K562 (cell line): ENCODE results near the gene ERVH48-1. TPM values are rescaled to one million over a fixed set of nuclear protein-coding genes. Genes with fewer than 3 reads are reported as not detected.
A peak's percentile ranks its signal among the peaks of the same experiment; 100 is the strongest.

Experiments used
- C11orf30 ChIP-seq: fragments of 450-650 bp; IDR thresholded peaks from 2 replicates; pipeline ENCODE4 v1.6.1; 2016; ENCODE audit warnings: low read depth, mild to moderate bottlenecking
- CREBBP ChIP-seq: IDR thresholded peaks from one replicate; pipeline ENCODE4 v1.6.1; 2012; ENCODE audit warnings: low read depth, mild to moderate bottlenecking, control low read depth, inconsistent platforms, low read length
- DNMT1 ChIP-seq: fragments of 450-650 bp; IDR thresholded peaks from 2 replicates; pipeline ENCODE4 v1.6.1; 2016; ENCODE audit warnings: antibody characterized with exemption, mild to moderate bottlenecking
- ETS2 ChIP-seq: IDR thresholded peaks from 2 replicates; pipeline ENCODE4 v1.6.1; 2016; ENCODE audit warnings: borderline replicate concordance, missing genetic modification characterization, mild to moderate bottlenecking, moderate library complexity, missing compliant biosample characterization; ENCODE audit not compliant: poor library complexity, severe bottlenecking
- MNT ChIP-seq, 2 experiments: fragments of 450-650 bp; conservative IDR thresholded peaks; 2 replicates each; pipeline ENCODE4 v1.6.1; 2017; ENCODE audit warnings: mild to moderate bottlenecking in 2 of 2, moderate library complexity in 2 of 2
- NCOA6 ChIP-seq: fragments of 450-650 bp; IDR thresholded peaks from 2 replicates; pipeline ENCODE4 v1.6.1; 2017; ENCODE audit warnings: mild to moderate bottlenecking
- SIRT6 ChIP-seq: IDR thresholded peaks from one replicate; pipeline ENCODE4 v1.6.1; 2012; ENCODE audit warnings: low read depth, mild to moderate bottlenecking, control low read depth, inconsistent platforms, low read length, moderate library complexity
- SNRNP70 ChIP-seq: fragments of 200-400 bp; formaldehyde crosslinking; optimal IDR thresholded peaks from 2 replicates; pipeline ENCODE3; 2017; ENCODE audit warnings: low read depth, low read length
- ZNF316 ChIP-seq: fragments of 450-650 bp; IDR thresholded peaks from 2 replicates; pipeline ENCODE4 v1.6.1; 2016
- ZNF609 ChIP-seq: sonication (generic); formaldehyde crosslinking; IDR thresholded peaks from 2 replicates; pipeline ENCODE4 v1.8.1; 2023; ENCODE audit warnings: missing genetic modification reagents, mild to moderate bottlenecking, borderline replicate concordance
- ZNF764 ChIP-seq: fragments of 250-450 bp; sonication (Bioruptor Pico); IDR thresholded peaks from 2 replicates; pipeline ENCODE4 v1.4.0; 2020; ENCODE audit warnings: low read depth, mild to moderate bottlenecking, moderate library complexity
- ZNF830 ChIP-seq: fragments of 250-450 bp; sonication (Bioruptor Pico); IDR thresholded peaks from 2 replicates; pipeline ENCODE4 v1.5.0; 2021; ENCODE audit warnings: mild to moderate bottlenecking
- polyA plus RNA-seq, 8 experiments: library from polyadenylated mRNA; depleted of rRNA in 4 of 8; stranded (reverse) in 5 of 8; unstranded in 3 of 8; fragments of >200 nt; fragmentation: Nextera tagmentation in 2 of 8; fragmentation: Illumina TruSeq in 1 of 8; extraction: Ambion mirVana in 2 of 8; extraction: Trizol in 1 of 8; gene quantifications; 2 replicates each; pipeline versions ENCODE4 v1.2.1 to v1.2.3, GENCODE V29; 2011 to 2014; ENCODE audit warnings: inconsistent platforms in 1 of 8, missing spikeins in 1 of 8
- total RNA-seq, 7 experiments: library from RNA; depleted of rRNA in 6 of 7; stranded (reverse); fragments of >200 nt in 6 of 7; fragmentation: Illumina TruSeq in 2 of 7; extraction: Trizol in 2 of 7; gene quantifications; 2 replicates each; pipeline versions ENCODE4 v1.2.1 to v1.2.3, GENCODE V29; 2011 to 2021; ENCODE audit warnings: low replicate concordance in 1 of 7
- TF ChIP-seq, protein P1 (sequence below): IDR thresholded peaks from 3 replicates; pipeline ENCODE4 v1.6.1; 2011; ENCODE audit warnings: borderline replicate concordance, mild to moderate bottlenecking, moderate library complexity; ENCODE audit not compliant: insufficient read length; ENCODE audit errors: extremely low read depth
- TF ChIP-seq, protein P2 (sequence below): fragments of 200-400 bp; formaldehyde crosslinking; IDR thresholded peaks from 2 replicates; pipeline ENCODE4 v1.6.1; 2017; ENCODE audit warnings: mild to moderate bottlenecking, low read depth, low read length, moderate library complexity

ERVH48-1 gene
- total and polyA plus RNA-seq, 9 of the 15 experiments (the other 6 are each of a cell fraction or from before 2014, with no cell fraction given), result 0.08 to 0.49 (median 0.16) TPM; not detected in 3

- TF ChIP-seq ZNF609 (CRISPR knock-in tag), result no peak
- TF ChIP-seq CREBBP, result no peak
- TF ChIP-seq, protein P1, sequence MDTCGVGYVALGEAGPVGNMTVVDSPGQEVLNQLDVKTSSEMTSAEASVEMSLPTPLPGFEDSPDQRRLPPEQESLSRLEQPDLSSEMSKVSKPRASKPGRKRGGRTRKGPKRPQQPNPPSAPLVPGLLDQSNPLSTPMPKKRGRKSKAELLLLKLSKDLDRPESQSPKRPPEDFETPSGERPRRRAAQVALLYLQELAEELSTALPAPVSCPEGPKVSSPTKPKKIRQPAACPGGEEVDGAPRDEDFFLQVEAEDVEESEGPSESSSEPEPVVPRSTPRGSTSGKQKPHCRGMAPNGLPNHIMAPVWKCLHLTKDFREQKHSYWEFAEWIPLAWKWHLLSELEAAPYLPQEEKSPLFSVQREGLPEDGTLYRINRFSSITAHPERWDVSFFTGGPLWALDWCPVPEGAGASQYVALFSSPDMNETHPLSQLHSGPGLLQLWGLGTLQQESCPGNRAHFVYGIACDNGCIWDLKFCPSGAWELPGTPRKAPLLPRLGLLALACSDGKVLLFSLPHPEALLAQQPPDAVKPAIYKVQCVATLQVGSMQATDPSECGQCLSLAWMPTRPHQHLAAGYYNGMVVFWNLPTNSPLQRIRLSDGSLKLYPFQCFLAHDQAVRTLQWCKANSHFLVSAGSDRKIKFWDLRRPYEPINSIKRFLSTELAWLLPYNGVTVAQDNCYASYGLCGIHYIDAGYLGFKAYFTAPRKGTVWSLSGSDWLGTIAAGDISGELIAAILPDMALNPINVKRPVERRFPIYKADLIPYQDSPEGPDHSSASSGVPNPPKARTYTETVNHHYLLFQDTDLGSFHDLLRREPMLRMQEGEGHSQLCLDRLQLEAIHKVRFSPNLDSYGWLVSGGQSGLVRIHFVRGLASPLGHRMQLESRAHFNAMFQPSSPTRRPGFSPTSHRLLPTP, result no peak
- no peak for TF ChIP-seq NCOA6
- TF ChIP-seq, protein P2, sequence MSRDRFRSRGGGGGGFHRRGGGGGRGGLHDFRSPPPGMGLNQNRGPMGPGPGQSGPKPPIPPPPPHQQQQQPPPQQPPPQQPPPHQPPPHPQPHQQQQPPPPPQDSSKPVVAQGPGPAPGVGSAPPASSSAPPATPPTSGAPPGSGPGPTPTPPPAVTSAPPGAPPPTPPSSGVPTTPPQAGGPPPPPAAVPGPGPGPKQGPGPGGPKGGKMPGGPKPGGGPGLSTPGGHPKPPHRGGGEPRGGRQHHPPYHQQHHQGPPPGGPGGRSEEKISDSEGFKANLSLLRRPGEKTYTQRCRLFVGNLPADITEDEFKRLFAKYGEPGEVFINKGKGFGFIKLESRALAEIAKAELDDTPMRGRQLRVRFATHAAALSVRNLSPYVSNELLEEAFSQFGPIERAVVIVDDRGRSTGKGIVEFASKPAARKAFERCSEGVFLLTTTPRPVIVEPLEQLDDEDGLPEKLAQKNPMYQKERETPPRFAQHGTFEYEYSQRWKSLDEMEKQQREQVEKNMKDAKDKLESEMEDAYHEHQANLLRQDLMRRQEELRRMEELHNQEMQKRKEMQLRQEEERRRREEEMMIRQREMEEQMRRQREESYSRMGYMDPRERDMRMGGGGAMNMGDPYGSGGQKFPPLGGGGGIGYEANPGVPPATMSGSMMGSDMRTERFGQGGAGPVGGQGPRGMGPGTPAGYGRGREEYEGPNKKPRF, result no peak
- TF ChIP-seq SNRNP70, result no peak
- peak; percentile 67 for TF ChIP-seq ZNF316
- TF ChIP-seq C11orf30, result peak; percentile 95
- TF ChIP-seq ZNF764, result no peak
- TF ChIP-seq DNMT1, result no peak
- peak; percentile 71 for TF ChIP-seq ETS2 (tag)
- TF ChIP-seq ZNF830 (CRISPR knock-in tag), result peak; percentile 30; the same call in 1 of the 2 replicates
- peak; percentile 97 to 99 for TF ChIP-seq MNT (conservative IDR thresholded peaks at IDR 0.05)
- TF ChIP-seq SIRT6, result no peak
Measured at GRCh38 chr21:42878993-42879787, 46.2 kb downstream of the ERVH48-1 start, which contains the start of gene WDR4 (continued).
